ENCODE data around the gene COL23A1.

DNA sequence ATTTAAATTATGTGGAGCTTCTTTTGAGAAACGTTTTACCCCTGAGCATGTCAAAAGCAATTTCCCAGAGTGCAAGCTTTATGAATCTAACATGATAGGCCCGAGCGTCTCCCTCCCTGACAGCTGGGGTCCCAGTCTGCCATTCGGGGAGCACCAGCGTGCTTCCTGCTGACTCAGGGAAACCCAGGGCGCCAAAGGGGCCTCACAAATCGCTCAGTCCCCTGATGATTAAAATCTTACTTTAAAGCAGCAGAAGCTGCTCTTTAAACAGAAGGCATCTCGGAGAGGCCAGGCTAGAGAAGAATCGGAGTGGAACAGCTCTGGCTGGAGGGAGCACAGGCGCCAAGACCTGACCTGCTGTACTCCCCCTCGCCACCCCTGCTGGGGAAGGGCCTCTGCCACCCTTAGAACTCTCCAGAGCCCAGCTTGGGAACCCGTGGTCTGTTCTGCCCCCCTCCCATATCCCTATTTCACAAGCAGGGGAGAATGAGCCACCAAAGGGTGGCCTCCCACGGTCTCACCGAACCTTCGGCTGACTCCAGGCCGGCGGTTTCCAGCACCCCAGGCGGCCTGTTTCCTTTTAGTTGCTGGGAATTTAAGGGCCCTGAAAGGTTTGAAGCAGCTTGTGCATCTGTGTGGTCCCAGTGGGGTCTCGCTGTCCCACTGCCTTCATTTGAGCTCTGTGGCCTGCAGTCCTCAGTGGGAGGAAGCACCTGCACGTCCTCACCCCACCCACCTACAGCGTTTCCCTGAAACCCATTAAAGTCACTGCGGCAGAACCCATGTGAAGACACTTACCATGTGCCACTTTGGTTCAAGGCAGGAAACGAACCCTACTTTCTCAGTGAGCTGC, 147.6 kb downstream of the COL23A1 start:
- no peak for TF ChIP-seq GATA3 (IDR thresholded peaks at IDR 0.05; ENCODE audit: low read depth, low read length)
- TF ChIP-seq GATA2 (IDR thresholded peaks at IDR 0.05; ENCODE audit: low read depth, low read length), result no peak

All from SH-SY5Y (cell line).